ENCODE results near the gene POLR3E. TPM values are rescaled to one million over a fixed set of nuclear protein-coding genes. Genes with fewer than 3 reads are reported as not detected.

The POLR3E gene
- total RNA-seq, 1 donor from 2014 or later, result 73.2 TPM

- no peak for DNase-seq
These were observed 19.9 kb downstream of the POLR3E start for GRCh38 chr16:22317001-22317530.

GRCh38 chr16:22317625-22318024, 20.4 kb downstream of the POLR3E start:
- DNase-seq, result no peak

- DNase-seq, result no peak
These were observed 21.6 kb downstream of the POLR3E start for GRCh38 chr16:22318690-22319358.

- DNase-seq, result no peak
These were observed 23.5 kb downstream of the POLR3E start for GRCh38 chr16:22320572-22321339.

- DNase-seq, result peak; percentile 84
These were observed 24.3 kb downstream of the POLR3E start for GRCh38 chr16:22321340-22322001.

- no peak for DNase-seq
These were observed 24.8 kb downstream of the POLR3E start for GRCh38 chr16:22322021-22322471.

GRCh38 chr16:22322741-22323140, 25.5 kb downstream of the POLR3E start:
- no peak for DNase-seq

- DNase-seq, result no peak
These were observed 26.2 kb downstream of the POLR3E start for GRCh38 chr16:22323173-22323958.

- no peak for DNase-seq
These were observed 27.0 kb downstream of the POLR3E start for GRCh38 chr16:22323959-22324786.

GRCh38 chr16:22324787-22325597, 27.8 kb downstream of the POLR3E start:
- no peak for DNase-seq

GRCh38 chr16:22325598-22326368, 28.6 kb downstream of the POLR3E start:
- no peak for DNase-seq

GRCh38 chr16:22326369-22326652, 29.1 kb downstream of the POLR3E start:
- DNase-seq, result no peak

- no peak for DNase-seq
These were observed 29.7 kb downstream of the POLR3E start for GRCh38 chr16:22326771-22327445.

- no peak for DNase-seq
These were observed 30.2 kb downstream of the POLR3E start for GRCh38 chr16:22327446-22327775.

- DNase-seq, result no peak
These were observed 31.0 kb downstream of the POLR3E start for GRCh38 chr16:22328081-22328725.

- no peak for DNase-seq
These were observed 32.0 kb downstream of the POLR3E start for GRCh38 chr16:22329199-22329695.

- DNase-seq, result no peak
These were observed 33.1 kb downstream of the POLR3E start for GRCh38 chr16:22330326-22330725.

GRCh38 chr16:22333457-22333994, 36.3 kb downstream of the POLR3E start:
- DNase-seq, result no peak

Measured in tongue (tissue), 2 donors.